ENCODE data around the gene CDK19.

DNA sequence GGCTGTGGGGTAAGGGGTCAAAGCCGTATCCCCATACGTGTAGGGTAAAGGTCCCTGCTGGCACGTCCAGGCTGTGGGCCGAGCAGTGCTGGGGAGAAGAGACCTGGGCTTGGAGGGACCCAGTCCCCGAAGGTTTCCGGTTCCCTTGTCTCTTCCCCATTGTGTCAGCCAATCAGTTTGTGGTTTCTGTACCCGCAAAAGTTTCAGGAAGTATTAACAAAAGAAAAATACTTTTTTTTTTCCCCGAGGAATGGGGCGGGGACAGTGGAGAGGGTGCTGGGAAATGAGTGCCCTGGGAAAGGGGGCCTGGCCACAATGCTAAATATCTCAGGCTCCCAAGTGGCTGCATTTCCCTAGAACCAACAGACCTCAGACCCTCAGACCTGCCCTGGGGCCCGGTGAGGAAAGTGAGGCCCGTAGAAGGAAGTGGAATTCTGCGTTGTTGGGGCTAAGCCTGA is 44.1 kb upstream of the CDK19 start:
- TF ChIP-seq USF1 (IDR thresholded peaks at IDR 0.05; ENCODE audit: borderline replicate concordance, low read depth) = no peak
- no peak for TF ChIP-seq CTCF (IDR thresholded peaks at IDR 0.05)
- no peak for TF ChIP-seq CHD2 (IDR thresholded peaks at IDR 0.05; ENCODE audit: low read length, partially characterized antibody)
- TF ChIP-seq USF2 (IDR thresholded peaks at IDR 0.05; ENCODE audit: borderline replicate concordance, low read depth, low read length) = no peak
- no peak for TF ChIP-seq MAX (IDR thresholded peaks at IDR 0.05; ENCODE audit: low read depth)
- TF ChIP-seq TAF1 (IDR thresholded peaks at IDR 0.05; ENCODE audit: borderline replicate concordance, low read depth, low read length) = no peak
- TF ChIP-seq RCOR1 (IDR thresholded peaks at IDR 0.05; ENCODE audit: low read length) = no peak

Data from SK-N-SH (cell line).